ENCODE measurements around the gene MPL.

- no peak for TF ChIP-seq USF2 (CRISPR knock-in tag; IDR thresholded peaks at IDR 0.05)
- TF ChIP-seq CTCF (IDR thresholded peaks at IDR 0.05): no peak
- no peak for TF ChIP-seq NR3C1 (CRISPR knock-in tag; conservative IDR thresholded peaks at IDR 0.05; ENCODE audit: low read depth)
- no peak for TF ChIP-seq SMAD4 (CRISPR knock-in tag; IDR thresholded peaks at IDR 0.05)
- no peak for TF ChIP-seq GABPB1 (CRISPR knock-in tag; IDR thresholded peaks at IDR 0.05)
Measured at GRCh38 chr1:43359696-43360095, 22.1 kb downstream of the MPL start.
